Choroid plexus epithelial cell (primary cell): Measurements from ENCODE around the gene DCLRE1B.
A peak's percentile ranks its signal among the peaks of the same experiment; 100 is the strongest.

ENCODE experiments used
- DNase-seq: peaks from one replicate; pipeline ENCODE4 v3.0.0-alpha.2; 2010; ENCODE audit warnings: low read depth
- H3K4me3 ChIP-seq: 2 replicates; pipeline ENCODE4 v1.5.1; 2011; ENCODE audit warnings: low read depth, mild to moderate bottlenecking, control low read depth, low read length, moderate library complexity
- CTCF ChIP-seq: conservative IDR thresholded peaks from 2 replicates; pipeline ENCODE4 v1.5.1; 2011; ENCODE audit warnings: low read depth, mild to moderate bottlenecking, control low read depth, inconsistent platforms, low read length, moderate library complexity

Gene DCLRE1B

GRCh38 chr1:113895961-113896360, 9.2 kb upstream of the DCLRE1B start:
- TF ChIP-seq CTCF, result no peak
- no peak overlapping the region for H3K4me3 ChIP-seq
- DNase-seq, result no peak

GRCh38 chr1:113898241-113898814, 6.8 kb upstream of the DCLRE1B start:
- TF ChIP-seq CTCF, result no peak
- no peak overlapping the region for H3K4me3 ChIP-seq
- no peak for DNase-seq

- no peak overlapping the region for H3K4me3 ChIP-seq
- TF ChIP-seq CTCF, result no peak
- DNase-seq, result no peak
Measured at GRCh38 chr1:113899111-113899510, 6.0 kb upstream of the DCLRE1B start.

- no peak for TF ChIP-seq CTCF
Measured at GRCh38 chr1:113901191-113901590, 3.9 kb upstream of the DCLRE1B start.

GRCh38 chr1:113903501-113904292, 1.4 kb upstream of the DCLRE1B start:
- no peak for DNase-seq
- peak overlapping the region; percentile 73 for H3K4me3 ChIP-seq

More at GRCh38 chr1:113901191-113901590, 3.9 kb upstream of the DCLRE1B start:
- H3K4me3 ChIP-seq, result no peak overlapping the region
- no peak for DNase-seq

GRCh38 chr1:113904293-113904673, 843 bp upstream of the DCLRE1B start:
- no peak for DNase-seq
- peak overlapping the region; percentile 73 for H3K4me3 ChIP-seq
- TF ChIP-seq CTCF, result no peak

More at GRCh38 chr1:113903501-113904292, 1.4 kb upstream of the DCLRE1B start:
- no peak for TF ChIP-seq CTCF
